ENCODE results near the gene ATOH7. TPM values are rescaled to one million over a fixed set of nuclear protein-coding genes. Genes with fewer than 3 reads are reported as not detected.
"Not testable (repeated sequence)": the region's sequence is repeated elsewhere in the genome, so short reads cannot be mapped to it uniquely, and the experiment has no call there.

The ATOH7 gene
- total RNA-seq, 1 donor from 2014 or later: 0.38 TPM

GRCh38 chr10:68211669-68212068 lies 20.2 kb downstream of the ATOH7 start:
- no peak for DNase-seq (ENCODE audit: low spot score in 2 of 2, unreplicated experiment in 2 of 2)
- no peak overlapping the region for H3K4me3 Mint-ChIP-seq
- H3K36me3 Mint-ChIP-seq: no peaks in the 10 kb centered on the region
- no peaks in the 10 kb centered on the region for H3K9me3 Mint-ChIP-seq
- TF ChIP-seq CTCF (IDR thresholded peaks at IDR 0.05; ENCODE audit: unreplicated experiment): no peak
- no peak overlapping the region for H3K27ac Mint-ChIP-seq
- no peaks in the 10 kb centered on the region for H3K4me1 Mint-ChIP-seq
- H3K27me3 Mint-ChIP-seq (ENCODE audit: low read depth): peaks cover 15% of the 10 kb centered on the region

- no peak for DNase-seq (ENCODE audit: low spot score in 2 of 2, unreplicated experiment in 2 of 2)
- no peak for TF ChIP-seq CTCF (IDR thresholded peaks at IDR 0.05; ENCODE audit: unreplicated experiment)
- H3K9me3 Mint-ChIP-seq: no peaks in the 10 kb centered on the region
- H3K4me3 Mint-ChIP-seq: no peak overlapping the region
- H3K4me1 Mint-ChIP-seq: no peaks in the 10 kb centered on the region
- H3K27me3 Mint-ChIP-seq (ENCODE audit: low read depth): peaks cover 24% of the 10 kb centered on the region
- no peaks in the 10 kb centered on the region for H3K36me3 Mint-ChIP-seq
- H3K27ac Mint-ChIP-seq: no peak overlapping the region
Observed at GRCh38 chr10:68208424-68209042, 23.4 kb downstream of the ATOH7 start.

- no peaks in the 10 kb centered on the region for H3K36me3 Mint-ChIP-seq
- peaks cover 27% of the 10 kb centered on the region for H3K27me3 Mint-ChIP-seq (ENCODE audit: low read depth)
- H3K9me3 Mint-ChIP-seq: no peaks in the 10 kb centered on the region
- H3K4me1 Mint-ChIP-seq: no peaks in the 10 kb centered on the region
- no peak for TF ChIP-seq CTCF (IDR thresholded peaks at IDR 0.05; ENCODE audit: unreplicated experiment)
- no peak for DNase-seq (ENCODE audit: low spot score in 2 of 2, unreplicated experiment in 2 of 2)
- no peak overlapping the region for H3K27ac Mint-ChIP-seq
- H3K4me3 Mint-ChIP-seq: no peak overlapping the region
Observed at GRCh38 chr10:68202960-68203353, 29.0 kb downstream of the ATOH7 start.

GRCh38 chr10:68196701-68197100 lies 35.2 kb downstream of the ATOH7 start:
- Mint-ChIP-seq H3K27ac (no peak overlapping the region), H3K27me3 (ENCODE audit: low read depth) (peaks cover 17% of the 10 kb centered on the region), H3K4me1 (no peaks in the 10 kb centered on the region), H3K9me3 (peaks cover 11% of the 10 kb centered on the region), H3K4me3 (no peak overlapping the region), H3K36me3 (no peaks in the 10 kb centered on the region)
- DNase-seq (ENCODE audit: low spot score in 2 of 2, unreplicated experiment in 2 of 2): no peak
- no peak for TF ChIP-seq CTCF (IDR thresholded peaks at IDR 0.05; ENCODE audit: unreplicated experiment)

- H3K4me1 Mint-ChIP-seq; H3K27ac Mint-ChIP-seq; H3K4me3 Mint-ChIP-seq; H3K36me3 Mint-ChIP-seq; DNase-seq (ENCODE audit: low spot score in 2 of 2, unreplicated experiment in 2 of 2): not testable (repeated sequence)
- Mint-ChIP-seq H3K27me3 (ENCODE audit: low read depth) (peaks cover 17% of the 10 kb centered on the region), H3K9me3 (peaks cover 14% of the 10 kb centered on the region)
Observed at GRCh38 chr10:68195776-68196175, 36.1 kb downstream of the ATOH7 start.

- H3K27me3 Mint-ChIP-seq (ENCODE audit: low read depth): peaks cover 16% of the 10 kb centered on the region
- peaks cover 14% of the 10 kb centered on the region for H3K9me3 Mint-ChIP-seq
- DNase-seq (ENCODE audit: low spot score in 2 of 2, unreplicated experiment in 2 of 2): no peak
- no peak overlapping the region for H3K27ac Mint-ChIP-seq
- no peaks in the 10 kb centered on the region for H3K4me1 Mint-ChIP-seq
- no peak for TF ChIP-seq CTCF (IDR thresholded peaks at IDR 0.05; ENCODE audit: unreplicated experiment)
- no peak overlapping the region for H3K4me3 Mint-ChIP-seq
- no peaks in the 10 kb centered on the region for H3K36me3 Mint-ChIP-seq
Observed at GRCh38 chr10:68194290-68194689, 37.6 kb downstream of the ATOH7 start.
